Neutrophil (primary cell): ENCODE results near the gene NTRK1.

ENCODE experiments used
- H3K27ac ChIP-seq: fragments of 200-600 bp; sonication (generic); 2 replicates; pipeline ENCODE4 v1.5.1; 2016; ENCODE audit warnings: mild to moderate bottlenecking, moderate library complexity
- H3K27me3 ChIP-seq: fragments of 200-600 bp; sonication (generic); 2 replicates; pipeline ENCODE4 v1.6.0; 2016; ENCODE audit warnings: mild to moderate bottlenecking
- H3K36me3 ChIP-seq: fragments of 200-600 bp; sonication (generic); 2 replicates; pipeline ENCODE4 v1.5.1; 2017
- H3K4me1 ChIP-seq, 2 experiments: fragments of 200-600 bp in 1 of 2; sonication (generic) in 1 of 2; 1 replicate in 1 of 2; 2 replicates in 1 of 2; pipeline versions ENCODE4 v1.5.1 to v1.6.1; 2013 to 2016; ENCODE audit warnings: low read depth in 1 of 2, low read length in 1 of 2, mild to moderate bottlenecking in 1 of 2, moderate library complexity in 1 of 2; ENCODE audit not compliant: control insufficient read depth in 1 of 2, insufficient read depth in 1 of 2
- H3K4me3 ChIP-seq, 2 experiments: fragments of 200-600 bp in 1 of 2; sonication (generic) in 1 of 2; 1 replicate in 1 of 2; 2 replicates in 1 of 2; pipeline ENCODE4 v1.5.1; 2013 to 2016; ENCODE audit warnings: low read depth in 1 of 2, low read length in 1 of 2, mild to moderate bottlenecking in 1 of 2, moderate library complexity in 1 of 2
- H3K9me3 ChIP-seq: fragments of 200-600 bp; sonication (generic); 2 replicates; pipeline ENCODE4 v1.5.1; 2016
- TF ChIP-seq, protein P1 (sequence below): fragments of 200-600 bp; sonication (generic); IDR thresholded peaks from 2 replicates; pipeline ENCODE4 v1.5.1; 2016; ENCODE audit warnings: antibody characterized with exemption

The NTRK1 gene

GRCh38 chr1:156844102-156844501 lies 16.6 kb upstream of the NTRK1 start:
- Histone ChIP-seq H3K27ac (no peak overlapping the region), H3K4me1 (peaks cover 0 to 4% of the 10 kb centered on the region in 2 experiments), H3K27me3 (peaks cover 100% of the 10 kb centered on the region), H3K9me3 (no peaks in the 10 kb centered on the region), H3K4me3 (no peak overlapping the region), H3K36me3 (no peaks in the 10 kb centered on the region)
- TF ChIP-seq, protein P1, sequence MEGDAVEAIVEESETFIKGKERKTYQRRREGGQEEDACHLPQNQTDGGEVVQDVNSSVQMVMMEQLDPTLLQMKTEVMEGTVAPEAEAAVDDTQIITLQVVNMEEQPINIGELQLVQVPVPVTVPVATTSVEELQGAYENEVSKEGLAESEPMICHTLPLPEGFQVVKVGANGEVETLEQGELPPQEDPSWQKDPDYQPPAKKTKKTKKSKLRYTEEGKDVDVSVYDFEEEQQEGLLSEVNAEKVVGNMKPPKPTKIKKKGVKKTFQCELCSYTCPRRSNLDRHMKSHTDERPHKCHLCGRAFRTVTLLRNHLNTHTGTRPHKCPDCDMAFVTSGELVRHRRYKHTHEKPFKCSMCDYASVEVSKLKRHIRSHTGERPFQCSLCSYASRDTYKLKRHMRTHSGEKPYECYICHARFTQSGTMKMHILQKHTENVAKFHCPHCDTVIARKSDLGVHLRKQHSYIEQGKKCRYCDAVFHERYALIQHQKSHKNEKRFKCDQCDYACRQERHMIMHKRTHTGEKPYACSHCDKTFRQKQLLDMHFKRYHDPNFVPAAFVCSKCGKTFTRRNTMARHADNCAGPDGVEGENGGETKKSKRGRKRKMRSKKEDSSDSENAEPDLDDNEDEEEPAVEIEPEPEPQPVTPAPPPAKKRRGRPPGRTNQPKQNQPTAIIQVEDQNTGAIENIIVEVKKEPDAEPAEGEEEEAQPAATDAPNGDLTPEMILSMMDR = no peak

GRCh38 chr1:156844638-156845037 lies 16.0 kb upstream of the NTRK1 start:
- TF ChIP-seq, protein P1 = no peak
- no peaks in the 10 kb centered on the region for H3K9me3 ChIP-seq
- peaks cover 100% of the 10 kb centered on the region for H3K27me3 ChIP-seq
- H3K36me3 ChIP-seq = no peaks in the 10 kb centered on the region
- no peak overlapping the region for H3K27ac ChIP-seq
- H3K4me1 ChIP-seq = peaks cover 0 to 4% of the 10 kb centered on the region in 2 experiments
- H3K4me3 ChIP-seq = no peak overlapping the region

DNA sequence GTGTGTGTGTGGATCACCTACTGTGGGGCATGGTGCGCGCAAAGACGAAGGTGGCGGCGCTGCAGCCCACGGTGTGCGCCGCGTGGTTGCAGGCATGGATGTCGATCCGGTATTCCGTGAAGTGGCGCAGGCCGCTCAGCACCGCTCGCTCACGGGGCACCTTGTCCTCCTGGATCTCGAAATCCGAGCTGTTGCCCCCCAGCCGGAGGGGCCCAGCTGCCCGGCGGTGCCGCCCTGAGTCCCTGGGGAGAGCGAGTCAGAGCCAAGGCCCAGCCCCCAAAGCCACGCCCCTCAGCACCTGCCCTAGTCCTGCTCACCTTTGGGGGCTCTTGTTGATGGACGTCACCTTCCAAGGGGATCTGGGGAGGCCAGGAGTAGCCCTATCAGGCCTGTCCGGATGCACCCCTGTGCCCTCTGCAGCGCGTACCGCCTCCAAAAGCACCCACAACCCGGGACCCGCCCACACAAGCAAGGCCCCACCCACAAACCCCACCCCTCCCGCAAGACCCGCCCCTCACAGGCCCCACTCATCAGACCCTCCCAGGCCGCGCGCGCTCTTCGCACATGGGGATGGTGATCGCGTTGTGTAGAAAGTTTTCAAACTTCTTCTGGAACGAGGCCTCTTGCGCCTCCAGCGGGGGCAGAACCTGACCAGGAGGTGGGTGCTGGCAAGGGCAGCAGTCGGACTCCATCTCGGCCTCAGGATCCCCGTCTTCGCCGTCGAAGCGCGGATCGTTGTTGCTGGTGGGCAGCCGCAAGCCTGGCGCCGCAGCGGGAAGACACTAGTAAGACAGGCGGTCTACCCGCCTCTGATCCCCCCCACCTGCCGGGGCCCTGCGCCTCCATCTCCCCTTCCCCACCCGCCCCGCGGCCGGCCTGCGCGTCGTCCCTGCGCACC lies 15.4 kb upstream of the NTRK1 start:
- no peaks in the 10 kb centered on the region for H3K9me3 ChIP-seq
- TF ChIP-seq, protein P1 = no peak
- H3K36me3 ChIP-seq = no peaks in the 10 kb centered on the region
- H3K27ac ChIP-seq = no peak overlapping the region
- H3K4me1 ChIP-seq = peaks cover 0 to 4% of the 10 kb centered on the region in 2 experiments
- H3K4me3 ChIP-seq = no peak overlapping the region
- H3K27me3 ChIP-seq = peaks cover 100% of the 10 kb centered on the region

GRCh38 chr1:156845953-156846545 lies 14.6 kb upstream of the NTRK1 start:
- Histone ChIP-seq H3K9me3 (no peaks in the 10 kb centered on the region), H3K4me3 (no peak overlapping the region), H3K4me1 (peaks cover 0 to 4% of the 10 kb centered on the region in 2 experiments), H3K27me3 (peaks cover 100% of the 10 kb centered on the region), H3K36me3 (no peaks in the 10 kb centered on the region), H3K27ac (no peak overlapping the region)
- TF ChIP-seq, protein P1 = no peak

DNA sequence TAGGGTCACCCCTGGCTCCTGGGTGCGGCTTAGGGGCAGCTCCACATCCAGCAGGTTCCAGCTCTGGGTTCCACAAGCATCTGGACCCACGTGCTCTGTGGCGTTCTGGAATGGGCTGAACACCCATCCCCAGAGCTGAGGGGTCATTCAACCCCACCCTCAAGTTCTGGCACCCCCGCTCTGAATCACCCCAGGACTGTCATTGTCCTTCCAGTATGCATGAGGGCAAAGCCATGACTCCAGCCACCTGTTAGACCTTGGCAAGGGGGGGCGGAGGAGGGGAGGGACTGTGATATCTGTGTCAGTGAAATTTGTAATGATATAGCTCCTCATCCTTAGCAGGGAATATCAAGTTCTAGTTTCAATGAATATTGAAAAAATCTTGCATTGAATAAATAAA lies 14.0 kb upstream of the NTRK1 start:
- no peak overlapping the region for H3K4me3 ChIP-seq
- H3K27me3 ChIP-seq = peaks cover 100% of the 10 kb centered on the region
- TF ChIP-seq, protein P1 = no peak

More for the DNA sequence above, 14.0 kb upstream of the NTRK1 start:
- H3K4me1 ChIP-seq = peaks cover 0 to 4% of the 10 kb centered on the region in 2 experiments
- no peaks in the 10 kb centered on the region for H3K9me3 ChIP-seq
- H3K36me3 ChIP-seq = no peaks in the 10 kb centered on the region
- no peak overlapping the region for H3K27ac ChIP-seq
